Peyer's patch (tissue), 4 donors: ENCODE measurements around the gene PDSS2.

ENCODE experiments used
- POLR2A ChIP-seq, 2 donors: fragments of 450-650 bp; IDR thresholded peaks; one replicate each; pipeline ENCODE4 v1.5.1; 2017; ENCODE audit warnings: antibody characterized with exemption in 2 of 2, mild to moderate bottlenecking in 2 of 2, moderate library complexity in 2 of 2
- TF ChIP-seq, protein P1 (sequence below), 6 experiments: fragments of 450-650 bp in 4 of 6; fragments of 200-600 bp in 2 of 6; sonication (generic) in 1 of 6; IDR thresholded peaks; one replicate each; pipeline ENCODE4 v1.5.1; 2017 to 2019; ENCODE audit warnings: antibody characterized with exemption in 6 of 6, mild to moderate bottlenecking in 3 of 6, moderate library complexity in 1 of 6

DNA sequence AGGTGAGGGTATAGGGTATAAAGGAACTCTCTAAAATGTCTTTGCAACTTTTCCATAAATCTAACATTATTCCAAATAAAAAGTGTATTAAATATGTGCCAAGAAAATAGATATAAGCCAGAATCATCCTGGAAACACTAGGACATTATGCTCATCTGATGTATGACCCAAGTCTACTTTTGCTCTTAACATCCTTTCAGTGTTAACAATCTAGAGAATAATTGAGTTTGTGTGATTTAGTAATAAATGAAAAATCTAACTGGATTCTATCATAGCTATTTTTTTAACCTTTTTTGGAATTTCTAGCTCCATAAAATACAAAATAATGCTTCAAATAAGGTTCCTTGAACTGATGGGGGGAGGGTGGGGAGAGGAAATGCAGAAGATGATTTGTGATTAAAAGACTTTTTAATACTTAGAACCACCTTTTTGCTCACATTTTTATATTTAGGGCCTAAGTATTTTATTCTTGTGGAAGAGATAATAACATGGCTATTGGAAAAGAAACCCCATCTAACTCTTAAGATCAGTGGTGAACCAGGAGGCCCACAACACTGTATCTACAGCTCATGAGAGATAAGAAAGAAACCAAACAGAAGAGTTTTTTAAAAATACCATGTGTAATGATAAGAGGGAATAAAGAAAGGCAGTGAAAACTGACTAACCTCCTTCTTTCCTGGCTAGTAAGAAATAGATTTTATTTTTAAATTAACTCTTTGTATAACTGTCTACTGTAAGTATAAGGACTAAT, 68.5 kb downstream of the PDSS2 start:
- TF ChIP-seq, protein P1, sequence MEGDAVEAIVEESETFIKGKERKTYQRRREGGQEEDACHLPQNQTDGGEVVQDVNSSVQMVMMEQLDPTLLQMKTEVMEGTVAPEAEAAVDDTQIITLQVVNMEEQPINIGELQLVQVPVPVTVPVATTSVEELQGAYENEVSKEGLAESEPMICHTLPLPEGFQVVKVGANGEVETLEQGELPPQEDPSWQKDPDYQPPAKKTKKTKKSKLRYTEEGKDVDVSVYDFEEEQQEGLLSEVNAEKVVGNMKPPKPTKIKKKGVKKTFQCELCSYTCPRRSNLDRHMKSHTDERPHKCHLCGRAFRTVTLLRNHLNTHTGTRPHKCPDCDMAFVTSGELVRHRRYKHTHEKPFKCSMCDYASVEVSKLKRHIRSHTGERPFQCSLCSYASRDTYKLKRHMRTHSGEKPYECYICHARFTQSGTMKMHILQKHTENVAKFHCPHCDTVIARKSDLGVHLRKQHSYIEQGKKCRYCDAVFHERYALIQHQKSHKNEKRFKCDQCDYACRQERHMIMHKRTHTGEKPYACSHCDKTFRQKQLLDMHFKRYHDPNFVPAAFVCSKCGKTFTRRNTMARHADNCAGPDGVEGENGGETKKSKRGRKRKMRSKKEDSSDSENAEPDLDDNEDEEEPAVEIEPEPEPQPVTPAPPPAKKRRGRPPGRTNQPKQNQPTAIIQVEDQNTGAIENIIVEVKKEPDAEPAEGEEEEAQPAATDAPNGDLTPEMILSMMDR (IDR thresholded peaks at IDR 0.05) = no peak
- no peak for TF ChIP-seq POLR2A (IDR thresholded peaks at IDR 0.05)
